GM23338 (cell line): ENCODE results near the gene ELN. TPM values are rescaled to one million over a fixed set of nuclear protein-coding genes. Genes with fewer than 3 reads are reported as not detected.

ENCODE experiments used
- ATAC-seq: fragments of 200-7000 bp; cut with Tn5 transposase; 3 replicates; pipeline ENCODE4 v1.9.1; 2020
- DNase-seq: peaks from one replicate; pipeline ENCODE4 v3.0.0-alpha.2; 2015; ENCODE audit warnings: low spot score
- H2AFZ ChIP-seq: fragments of 200-600 bp; sonication (generic); 2 replicates; pipeline ENCODE4 v1.8.0; 2016; ENCODE audit warnings: antibody characterized with exemption, mild to moderate bottlenecking, moderate library complexity
- H3F3A ChIP-seq: fragments of 200-600 bp; sonication (generic); replicated peaks from 2 replicates; pipeline ENCODE4 v1.8.0; 2017; ENCODE audit warnings: antibody characterized with exemption, mixed run types, low read depth
- H3K27ac ChIP-seq: fragments of 200-600 bp; sonication (generic); 2 replicates; pipeline ENCODE4 v1.6.1; 2016; ENCODE audit warnings: low read depth
- H3K27me3 ChIP-seq: fragments of 200-600 bp; sonication (generic); 2 replicates; pipeline ENCODE4 v1.8.0; 2016; ENCODE audit warnings: mild to moderate bottlenecking, mixed run types, moderate library complexity; ENCODE audit not compliant: insufficient read depth
- H3K36me3 ChIP-seq: fragments of 200-600 bp; sonication (generic); 2 replicates; pipeline ENCODE4 v1.8.0; 2016; ENCODE audit warnings: mild to moderate bottlenecking; ENCODE audit not compliant: insufficient read depth
- H3K4me1 ChIP-seq: fragments of 200-600 bp; sonication (generic); 2 replicates; pipeline ENCODE4 v1.8.0; 2016; ENCODE audit warnings: mild to moderate bottlenecking, moderate library complexity; ENCODE audit not compliant: insufficient read depth
- H3K4me2 ChIP-seq: fragments of 200-600 bp; sonication (generic); 2 replicates; pipeline ENCODE4 v1.7.1; 2017; ENCODE audit warnings: mixed run types
- H3K4me3 ChIP-seq: fragments of 200-600 bp; sonication (generic); 2 replicates; pipeline ENCODE4 v1.6.1; 2016; ENCODE audit warnings: mixed run types
- H3K79me2 ChIP-seq: fragments of 200-600 bp; sonication (generic); replicated peaks from 2 replicates; pipeline ENCODE4 v1.8.0; 2017; ENCODE audit warnings: mild to moderate bottlenecking; ENCODE audit not compliant: insufficient read depth
- H3K9me2 ChIP-seq: fragments of 200-600 bp; sonication (generic); 2 replicates; pipeline ENCODE4 v1.8.0; 2017; ENCODE audit not compliant: insufficient read depth
- H4K20me1 ChIP-seq: fragments of 200-600 bp; sonication (generic); replicated peaks from 2 replicates; pipeline ENCODE4 v1.8.0; 2017; ENCODE audit warnings: mild to moderate bottlenecking; ENCODE audit not compliant: insufficient read depth
- H3K27ac Mint-ChIP-seq: 2 replicates; pipeline ENCODE4 v1.8.0; 2020; ENCODE audit warnings: inconsistent platforms, mild to moderate bottlenecking, moderate library complexity, mixed read lengths
- H3K27me3 Mint-ChIP-seq: 3 replicates; pipeline ENCODE4 v1.8.0; 2022; ENCODE audit warnings: low read depth, mild to moderate bottlenecking, moderate library complexity, mixed read lengths, inconsistent platforms; ENCODE audit not compliant: insufficient read depth, poor library complexity
- H3K36me3 Mint-ChIP-seq: 3 replicates; pipeline ENCODE4 v1.8.0; 2021; ENCODE audit warnings: low read depth, mild to moderate bottlenecking, inconsistent platforms, moderate library complexity, mixed read lengths
- H3K4me1 Mint-ChIP-seq: 3 replicates; pipeline ENCODE4 v1.8.0; 2020; ENCODE audit warnings: mild to moderate bottlenecking, inconsistent platforms, mixed read lengths
- H3K4me3 Mint-ChIP-seq: 3 replicates; pipeline ENCODE4 v1.8.0; 2021; ENCODE audit warnings: moderate library complexity, mild to moderate bottlenecking, inconsistent platforms, mixed read lengths
- H3K9me3 Mint-ChIP-seq: 3 replicates; pipeline ENCODE4 v1.8.0; 2020; ENCODE audit warnings: moderate library complexity, mild to moderate bottlenecking, inconsistent platforms, mixed read lengths
- CREB1 ChIP-seq: fragments of 250-450 bp; sonication (Bioruptor Pico); IDR thresholded peaks from 2 replicates; pipeline ENCODE4 v1.5.0; 2020; ENCODE audit warnings: low read depth, mild to moderate bottlenecking, moderate library complexity
- EZH2 ChIP-seq: fragments of 200-600 bp; sonication (generic); IDR thresholded peaks from one replicate; pipeline ENCODE4 v1.8.0; 2017; ENCODE audit warnings: antibody characterized with exemption, mild to moderate bottlenecking, low read depth; ENCODE audit not compliant: unreplicated experiment
- EZH2phosphoT487 ChIP-seq: fragments of 200-600 bp; sonication (generic); IDR thresholded peaks from one replicate; pipeline ENCODE4 v1.8.1; 2018; ENCODE audit warnings: antibody characterized with exemption; ENCODE audit not compliant: unreplicated experiment
- JUNB ChIP-seq: IDR thresholded peaks from one replicate; pipeline ENCODE4 v1.6.1; 2016; ENCODE audit warnings: antibody characterized with exemption; ENCODE audit not compliant: unreplicated experiment
- NANOG ChIP-seq: IDR thresholded peaks from 2 replicates; pipeline ENCODE4 v1.6.1; 2016; ENCODE audit warnings: antibody characterized with exemption, borderline replicate concordance
- POLR2AphosphoS5 ChIP-seq: IDR thresholded peaks from 2 replicates; pipeline ENCODE4 v1.6.1; 2016; ENCODE audit warnings: antibody characterized with exemption, low read depth
- STAT1 ChIP-seq: IDR thresholded peaks from one replicate; pipeline ENCODE4 v1.6.1; 2016; ENCODE audit warnings: antibody characterized with exemption; ENCODE audit not compliant: unreplicated experiment
- ZNF114 ChIP-seq: fragments of 250-450 bp; sonication (Bioruptor Pico); IDR thresholded peaks from 2 replicates; pipeline ENCODE4 v1.5.0; 2020; ENCODE audit warnings: mild to moderate bottlenecking, moderate library complexity
- ZNF331 ChIP-seq: fragments of 250-450 bp; sonication (Bioruptor Pico); IDR thresholded peaks from 2 replicates; pipeline ENCODE4 v1.5.0; 2020; ENCODE audit warnings: low read depth, mild to moderate bottlenecking, moderate library complexity
- polyA plus RNA-seq: library from polyadenylated mRNA; unstranded; fragments of >200 nt; fragmentation: Nextera tagmentation; extraction: Ambion mirVana; gene quantifications from 2 replicates; pipeline ENCODE4 v1.2.1, GENCODE V29; 2016
- total RNA-seq: library from RNA; depleted of rRNA; stranded (reverse); fragments of >200 nt; shearing (Covaris generic); gene quantifications from 2 replicates; pipeline ENCODE4 v1.2.3, GENCODE V29; 2014
- TF ChIP-seq, protein P1 (sequence below): fragments of 250-450 bp; sonication (Bioruptor Pico); IDR thresholded peaks from 2 replicates; pipeline ENCODE4 v1.5.0; 2020; ENCODE audit warnings: mild to moderate bottlenecking, moderate library complexity
- TF ChIP-seq, protein P2 (sequence below): IDR thresholded peaks from one replicate; pipeline ENCODE4 v1.6.1; 2018; ENCODE audit warnings: antibody characterized with exemption; ENCODE audit not compliant: unreplicated experiment
- TF ChIP-seq, protein P3 (sequence below): IDR thresholded peaks from 2 replicates; pipeline ENCODE4 v1.6.1; 2016; ENCODE audit warnings: antibody characterized with exemption
- TF ChIP-seq, protein P4 (sequence below), 2 experiments: fragments of 200-600 bp in 1 of 2; sonication (generic) in 1 of 2; conservative IDR thresholded peaks; 2 replicates each; pipeline versions ENCODE4 v1.5.1 to v1.6.1; 2016 to 2017; ENCODE audit warnings: antibody characterized with exemption in 2 of 2, low read depth in 2 of 2, mild to moderate bottlenecking in 2 of 2, moderate library complexity in 1 of 2

Gene ELN
- total and polyA plus RNA-seq, 2 experiments from 2014 or later, result 1.1 to 5.6 TPM

DNA sequence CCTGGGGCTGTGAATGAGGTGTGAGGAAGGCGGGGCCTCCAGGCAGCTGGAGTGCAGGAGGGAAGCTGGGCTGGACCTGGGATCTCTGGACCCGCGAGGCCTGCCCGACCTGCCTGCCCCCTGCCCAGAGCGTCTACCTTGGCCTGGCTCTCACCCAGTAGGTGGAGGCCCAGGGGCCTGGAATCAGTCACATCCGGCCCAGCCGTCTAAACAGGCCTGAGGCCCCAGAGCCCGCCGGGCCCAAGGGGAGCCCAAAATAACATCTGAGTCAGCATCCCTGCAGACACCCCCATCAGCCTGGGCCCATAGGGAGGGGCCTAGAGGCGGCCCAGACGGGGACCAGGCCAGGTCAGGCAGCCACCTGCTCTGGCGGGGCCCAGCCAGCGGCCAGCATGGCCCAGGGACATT lies 15.1 kb upstream of the ELN start:
- Mint-ChIP-seq H3K9me3 (no peaks in the 10 kb centered on the region), H3K4me3 (no peak overlapping the region), H3K27ac (0 out of 2 replicates have a peak overlapping the region, but pooled peaks have one; percentile 27), H3K4me1 (no peaks in the 10 kb centered on the region; the same call in 2 of the 3 replicates), H3K27me3 (peaks cover 7% of the 10 kb centered on the region), H3K36me3 (no peaks in the 10 kb centered on the region; the same call in 2 of the 3 replicates)
- H4K20me1 ChIP-seq, result no peaks in the 10 kb centered on the region
- no peak overlapping the region for H3K4me2 ChIP-seq
- no peaks in the 10 kb centered on the region for H3K79me2 ChIP-seq
- no peak overlapping the region for H3K27ac ChIP-seq
- ATAC-seq, result peak; percentile 67
- H3F3A ChIP-seq, result no peaks in the 10 kb centered on the region
- H3K9me2 ChIP-seq, result no peaks in the 10 kb centered on the region
- peak overlapping the region; percentile 52 for H2AFZ ChIP-seq
- DNase-seq, result peak; percentile 28
- no peaks in the 10 kb centered on the region for H3K4me1 ChIP-seq
- H3K4me3 ChIP-seq, result no peak overlapping the region
- TF ChIP-seq CREB1 (CRISPR knock-in tag), result no peak
- TF ChIP-seq EZH2phosphoT487, result no peak
- TF ChIP-seq ZNF331 (CRISPR knock-in tag), result no peak
- TF ChIP-seq ZNF114 (CRISPR knock-in tag), result no peak
- TF ChIP-seq, protein P1, sequence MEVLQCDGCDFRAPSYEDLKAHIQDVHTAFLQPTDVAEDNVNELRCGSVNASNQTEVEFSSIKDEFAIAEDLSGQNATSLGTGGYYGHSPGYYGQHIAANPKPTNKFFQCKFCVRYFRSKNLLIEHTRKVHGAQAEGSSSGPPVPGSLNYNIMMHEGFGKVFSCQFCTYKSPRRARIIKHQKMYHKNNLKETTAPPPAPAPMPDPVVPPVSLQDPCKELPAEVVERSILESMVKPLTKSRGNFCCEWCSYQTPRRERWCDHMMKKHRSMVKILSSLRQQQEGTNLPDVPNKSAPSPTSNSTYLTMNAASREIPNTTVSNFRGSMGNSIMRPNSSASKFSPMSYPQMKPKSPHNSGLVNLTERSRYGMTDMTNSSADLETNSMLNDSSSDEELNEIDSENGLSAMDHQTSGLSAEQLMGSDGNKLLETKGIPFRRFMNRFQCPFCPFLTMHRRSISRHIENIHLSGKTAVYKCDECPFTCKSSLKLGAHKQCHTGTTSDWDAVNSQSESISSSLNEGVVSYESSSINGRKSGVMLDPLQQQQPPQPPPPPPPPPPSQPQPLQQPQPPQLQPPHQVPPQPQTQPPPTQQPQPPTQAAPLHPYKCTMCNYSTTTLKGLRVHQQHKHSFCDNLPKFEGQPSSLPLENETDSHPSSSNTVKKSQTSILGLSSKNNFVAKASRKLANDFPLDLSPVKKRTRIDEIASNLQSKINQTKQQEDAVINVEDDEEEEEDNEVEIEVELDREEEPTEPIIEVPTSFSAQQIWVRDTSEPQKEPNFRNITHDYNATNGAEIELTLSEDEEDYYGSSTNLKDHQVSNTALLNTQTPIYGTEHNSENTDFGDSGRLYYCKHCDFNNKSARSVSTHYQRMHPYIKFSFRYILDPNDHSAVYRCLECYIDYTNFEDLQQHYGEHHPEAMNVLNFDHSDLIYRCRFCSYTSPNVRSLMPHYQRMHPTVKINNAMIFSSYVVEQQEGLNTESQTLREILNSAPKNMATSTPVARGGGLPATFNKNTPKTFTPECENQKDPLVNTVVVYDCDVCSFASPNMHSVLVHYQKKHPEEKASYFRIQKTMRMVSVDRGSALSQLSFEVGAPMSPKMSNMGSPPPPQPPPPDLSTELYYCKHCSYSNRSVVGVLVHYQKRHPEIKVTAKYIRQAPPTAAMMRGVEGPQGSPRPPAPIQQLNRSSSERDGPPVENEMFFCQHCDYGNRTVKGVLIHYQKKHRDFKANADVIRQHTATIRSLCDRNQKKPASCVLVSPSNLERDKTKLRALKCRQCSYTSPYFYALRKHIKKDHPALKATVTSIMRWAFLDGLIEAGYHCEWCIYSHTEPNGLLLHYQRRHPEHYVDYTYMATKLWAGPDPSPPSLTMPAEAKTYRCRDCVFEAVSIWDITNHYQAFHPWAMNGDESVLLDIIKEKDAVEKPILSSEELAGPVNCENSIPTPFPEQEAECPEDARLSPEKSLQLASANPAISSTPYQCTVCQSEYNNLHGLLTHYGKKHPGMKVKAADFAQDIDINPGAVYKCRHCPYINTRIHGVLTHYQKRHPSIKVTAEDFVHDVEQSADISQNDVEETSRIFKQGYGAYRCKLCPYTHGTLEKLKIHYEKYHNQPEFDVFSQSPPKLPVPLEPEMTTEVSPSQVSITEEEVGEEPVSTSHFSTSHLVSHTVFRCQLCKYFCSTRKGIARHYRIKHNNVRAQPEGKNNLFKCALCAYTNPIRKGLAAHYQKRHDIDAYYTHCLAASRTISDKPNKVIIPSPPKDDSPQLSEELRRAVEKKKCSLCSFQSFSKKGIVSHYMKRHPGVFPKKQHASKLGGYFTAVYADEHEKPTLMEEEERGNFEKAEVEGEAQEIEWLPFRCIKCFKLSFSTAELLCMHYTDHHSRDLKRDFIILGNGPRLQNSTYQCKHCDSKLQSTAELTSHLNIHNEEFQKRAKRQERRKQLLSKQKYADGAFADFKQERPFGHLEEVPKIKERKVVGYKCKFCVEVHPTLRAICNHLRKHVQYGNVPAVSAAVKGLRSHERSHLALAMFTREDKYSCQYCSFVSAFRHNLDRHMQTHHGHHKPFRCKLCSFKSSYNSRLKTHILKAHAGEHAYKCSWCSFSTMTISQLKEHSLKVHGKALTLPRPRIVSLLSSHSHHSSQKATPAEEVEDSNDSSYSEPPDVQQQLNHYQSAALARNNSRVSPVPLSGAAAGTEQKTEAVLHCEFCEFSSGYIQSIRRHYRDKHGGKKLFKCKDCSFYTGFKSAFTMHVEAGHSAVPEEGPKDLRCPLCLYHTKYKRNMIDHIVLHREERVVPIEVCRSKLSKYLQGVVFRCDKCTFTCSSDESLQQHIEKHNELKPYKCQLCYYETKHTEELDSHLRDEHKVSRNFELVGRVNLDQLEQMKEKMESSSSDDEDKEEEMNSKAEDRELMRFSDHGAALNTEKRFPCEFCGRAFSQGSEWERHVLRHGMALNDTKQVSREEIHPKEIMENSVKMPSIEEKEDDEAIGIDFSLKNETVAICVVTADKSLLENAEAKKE (CRISPR knock-in tag), result no peak
- no peak for TF ChIP-seq STAT1
- TF ChIP-seq, protein P2, sequence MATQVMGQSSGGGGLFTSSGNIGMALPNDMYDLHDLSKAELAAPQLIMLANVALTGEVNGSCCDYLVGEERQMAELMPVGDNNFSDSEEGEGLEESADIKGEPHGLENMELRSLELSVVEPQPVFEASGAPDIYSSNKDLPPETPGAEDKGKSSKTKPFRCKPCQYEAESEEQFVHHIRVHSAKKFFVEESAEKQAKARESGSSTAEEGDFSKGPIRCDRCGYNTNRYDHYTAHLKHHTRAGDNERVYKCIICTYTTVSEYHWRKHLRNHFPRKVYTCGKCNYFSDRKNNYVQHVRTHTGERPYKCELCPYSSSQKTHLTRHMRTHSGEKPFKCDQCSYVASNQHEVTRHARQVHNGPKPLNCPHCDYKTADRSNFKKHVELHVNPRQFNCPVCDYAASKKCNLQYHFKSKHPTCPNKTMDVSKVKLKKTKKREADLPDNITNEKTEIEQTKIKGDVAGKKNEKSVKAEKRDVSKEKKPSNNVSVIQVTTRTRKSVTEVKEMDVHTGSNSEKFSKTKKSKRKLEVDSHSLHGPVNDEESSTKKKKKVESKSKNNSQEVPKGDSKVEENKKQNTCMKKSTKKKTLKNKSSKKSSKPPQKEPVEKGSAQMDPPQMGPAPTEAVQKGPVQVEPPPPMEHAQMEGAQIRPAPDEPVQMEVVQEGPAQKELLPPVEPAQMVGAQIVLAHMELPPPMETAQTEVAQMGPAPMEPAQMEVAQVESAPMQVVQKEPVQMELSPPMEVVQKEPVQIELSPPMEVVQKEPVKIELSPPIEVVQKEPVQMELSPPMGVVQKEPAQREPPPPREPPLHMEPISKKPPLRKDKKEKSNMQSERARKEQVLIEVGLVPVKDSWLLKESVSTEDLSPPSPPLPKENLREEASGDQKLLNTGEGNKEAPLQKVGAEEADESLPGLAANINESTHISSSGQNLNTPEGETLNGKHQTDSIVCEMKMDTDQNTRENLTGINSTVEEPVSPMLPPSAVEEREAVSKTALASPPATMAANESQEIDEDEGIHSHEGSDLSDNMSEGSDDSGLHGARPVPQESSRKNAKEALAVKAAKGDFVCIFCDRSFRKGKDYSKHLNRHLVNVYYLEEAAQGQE, result no peak
- TF ChIP-seq EZH2, result no peak
- TF ChIP-seq NANOG, result no peak
- no peak for TF ChIP-seq POLR2AphosphoS5
- TF ChIP-seq, protein P3, sequence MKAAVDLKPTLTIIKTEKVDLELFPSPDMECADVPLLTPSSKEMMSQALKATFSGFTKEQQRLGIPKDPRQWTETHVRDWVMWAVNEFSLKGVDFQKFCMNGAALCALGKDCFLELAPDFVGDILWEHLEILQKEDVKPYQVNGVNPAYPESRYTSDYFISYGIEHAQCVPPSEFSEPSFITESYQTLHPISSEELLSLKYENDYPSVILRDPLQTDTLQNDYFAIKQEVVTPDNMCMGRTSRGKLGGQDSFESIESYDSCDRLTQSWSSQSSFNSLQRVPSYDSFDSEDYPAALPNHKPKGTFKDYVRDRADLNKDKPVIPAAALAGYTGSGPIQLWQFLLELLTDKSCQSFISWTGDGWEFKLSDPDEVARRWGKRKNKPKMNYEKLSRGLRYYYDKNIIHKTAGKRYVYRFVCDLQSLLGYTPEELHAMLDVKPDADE, result no peak
- TF ChIP-seq, protein P4, sequence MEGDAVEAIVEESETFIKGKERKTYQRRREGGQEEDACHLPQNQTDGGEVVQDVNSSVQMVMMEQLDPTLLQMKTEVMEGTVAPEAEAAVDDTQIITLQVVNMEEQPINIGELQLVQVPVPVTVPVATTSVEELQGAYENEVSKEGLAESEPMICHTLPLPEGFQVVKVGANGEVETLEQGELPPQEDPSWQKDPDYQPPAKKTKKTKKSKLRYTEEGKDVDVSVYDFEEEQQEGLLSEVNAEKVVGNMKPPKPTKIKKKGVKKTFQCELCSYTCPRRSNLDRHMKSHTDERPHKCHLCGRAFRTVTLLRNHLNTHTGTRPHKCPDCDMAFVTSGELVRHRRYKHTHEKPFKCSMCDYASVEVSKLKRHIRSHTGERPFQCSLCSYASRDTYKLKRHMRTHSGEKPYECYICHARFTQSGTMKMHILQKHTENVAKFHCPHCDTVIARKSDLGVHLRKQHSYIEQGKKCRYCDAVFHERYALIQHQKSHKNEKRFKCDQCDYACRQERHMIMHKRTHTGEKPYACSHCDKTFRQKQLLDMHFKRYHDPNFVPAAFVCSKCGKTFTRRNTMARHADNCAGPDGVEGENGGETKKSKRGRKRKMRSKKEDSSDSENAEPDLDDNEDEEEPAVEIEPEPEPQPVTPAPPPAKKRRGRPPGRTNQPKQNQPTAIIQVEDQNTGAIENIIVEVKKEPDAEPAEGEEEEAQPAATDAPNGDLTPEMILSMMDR (conservative IDR thresholded peaks at IDR 0.05; ENCODE audit: low read depth in 2 of 2), result no peak
- no peak for TF ChIP-seq JUNB
- no peaks in the 10 kb centered on the region for H3K27me3 ChIP-seq
- no peaks in the 10 kb centered on the region for H3K36me3 ChIP-seq
